ENCODE data around the gene STPG3. TPM values are rescaled to one million over a fixed set of nuclear protein-coding genes. Genes with fewer than 3 reads are reported as not detected.

The STPG3 gene
- total and polyA plus RNA-seq, 9 of the 15 experiments (the other 6 are each of a cell fraction or from before 2014, with no cell fraction given), result not detected

- H3K27me3 ChIP-seq (ENCODE audit: control insufficient read depth in 2 of 2, insufficient read depth in 2 of 2, low read length in 2 of 2), result no peaks in the 10 kb centered on the region
- POLR2A ChIA-PET, result interaction anchor here (0.5 to 1.3 kb wide), 4 partner anchors 9 to 101 kb away, joined by 3 to 5 read pairs (median 4); no protein-coding TSS in a partner anchor
- TF ChIP-seq NCOA2 (IDR thresholded peaks at IDR 0.05; ENCODE audit: partially characterized antibody in 2 of 2) (no peak), CBFA2T3 (IDR thresholded peaks at IDR 0.05) (peak; percentile 72), NFYB (IDR thresholded peaks at IDR 0.05; ENCODE audit: extremely low read depth, insufficient read length) (no peak), HEY1 (CRISPR knock-in tag; IDR thresholded peaks at IDR 0.05; ENCODE audit: borderline replicate concordance) (no peak), CHD1 (IDR thresholded peaks at IDR 0.05; ENCODE audit: low read length) (no peak), TEAD4 (IDR thresholded peaks at IDR 0.05; ENCODE audit: low read length) (peak; percentile 47), TEAD4 (CRISPR knock-in tag; IDR thresholded peaks at IDR 0.05; ENCODE audit: borderline replicate concordance) (no peak), ILF3 (IDR thresholded peaks at IDR 0.05; ENCODE audit: borderline replicate concordance) (no peak), CBFA2T2 (conservative IDR thresholded peaks at IDR 0.05) (peak; percentile 44), NR2C1 (IDR thresholded peaks at IDR 0.05) (no peak), NR2C1 (tag; IDR thresholded peaks at IDR 0.05) (no peak), TAL1 (IDR thresholded peaks at IDR 0.05) (peak; percentile 27; the same call in 1 of the 2 replicates), RAD21 (CRISPR knock-in tag; conservative IDR thresholded peaks at IDR 0.05 in 1 of 2, IDR thresholded peaks at IDR 0.05 in 1 of 2) (no peak)
- peaks cover 25 to 52% of the 10 kb centered on the region in 2 experiments for H3K4me1 ChIP-seq (replicated peaks in 1 of 2; ENCODE audit: control insufficient read depth in 2 of 2, insufficient read depth in 2 of 2, low read length in 2 of 2)
- ATAC-seq, result no peak
- H3K9me1 ChIP-seq (ENCODE audit: control insufficient read depth, insufficient read depth, low read length), result peaks cover 3% of the 10 kb centered on the region
- no peaks in the 10 kb centered on the region for H3K9me3 ChIP-seq (replicated peaks; ENCODE audit: control insufficient read depth, insufficient read depth, low read depth, low read length)
- H3K79me2 ChIP-seq (ENCODE audit: control insufficient read depth, insufficient read depth, low read length), result peaks cover 52% of the 10 kb centered on the region
- peaks cover 3% of the 10 kb centered on the region for H4K20me1 ChIP-seq (replicated peaks; ENCODE audit: control insufficient read depth, insufficient read depth, low read length)
- intact Hi-C loops (cut with micrococcal nuclease), result no loop called here
- H3K4me3 ChIP-seq, result peak overlapping the region; percentile 99
- in situ Hi-C loops (cut with MboI), result no loop called here
- peak overlapping the region; percentile 95 for H3K4me2 ChIP-seq (ENCODE audit: insufficient read depth, low read length)
- H3K36me3 ChIP-seq (ENCODE audit: control insufficient read depth, insufficient read depth, low read length), result peaks cover 46% of the 10 kb centered on the region; the same call in 2 of the 3 replicates
- DNase-seq (ENCODE audit: extremely low read depth in 1 of 4, low spot score in 3 of 4), result peak in 2 of 4 experiments; percentile 38 to 49
- peak overlapping the region; percentile 92 to 98 for H3K9ac ChIP-seq (ENCODE audit: insufficient read depth in 1 of 2, low read depth in 2 of 2, low read length in 2 of 2)
- no peak for FAIRE-seq
- no TSS peak for BruUV-seq (replicated peaks)
- no peak overlapping the region for H2AFZ ChIP-seq (ENCODE audit: low read depth, low read length)
- 18% methylated on average over 6 of the region's 7 CpGs for WGBS (ENCODE audit: insufficient coverage, low coverage, missing lambda C conversion rate)
- peak overlapping the region; percentile 88 for H3K27ac ChIP-seq (ENCODE audit: extremely low read depth, low read depth, low read length)
- CTCF ChIA-PET (ENCODE audit: low intra/inter-chr PET ratio), result no interaction called here
These were observed 44.5 kb upstream of the STPG3 start for GRCh38 chr9:137206602-137207001.
